ENCODE data around the gene DLD. TPM values are rescaled to one million over a fixed set of nuclear protein-coding genes. Genes with fewer than 3 reads are reported as not detected.
"Not testable (repeated sequence)": the region's sequence is repeated elsewhere in the genome, so short reads cannot be mapped to it uniquely, and the experiment has no call there.

DLD gene
- total RNA-seq, 1 experiment from 2014 or later: 65.8 TPM

GRCh38 chr7:107874111-107874510, 16.9 kb upstream of the DLD start:
- no peak for DNase-seq (ENCODE audit: low read depth)

- peak; percentile 78 for DNase-seq (ENCODE audit: low read depth)
Observed at GRCh38 chr7:107874605-107875446, 16.2 kb upstream of the DLD start.

GRCh38 chr7:107876916-107877315, 14.1 kb upstream of the DLD start:
- no peak for DNase-seq (ENCODE audit: low read depth)

GRCh38 chr7:107877731-107878382, 13.1 kb upstream of the DLD start:
- no peak for DNase-seq (ENCODE audit: low read depth)

GRCh38 chr7:107878636-107879035, 12.3 kb upstream of the DLD start:
- DNase-seq (ENCODE audit: low read depth): peak; percentile 44

GRCh38 chr7:107879400-107880035, 11.5 kb upstream of the DLD start:
- peak; percentile 74 for DNase-seq (ENCODE audit: low read depth)

GRCh38 chr7:107882766-107883165, 8.2 kb upstream of the DLD start:
- DNase-seq (ENCODE audit: low read depth): no peak

- no peak for DNase-seq (ENCODE audit: low read depth)
Observed at GRCh38 chr7:107884066-107884818, 6.7 kb upstream of the DLD start.

GRCh38 chr7:107887827-107888226, 3.2 kb upstream of the DLD start:
- DNase-seq (ENCODE audit: low read depth): not testable (repeated sequence)

GRCh38 chr7:107889992-107890391, 991 bp upstream of the DLD start:
- no peak for DNase-seq (ENCODE audit: low read depth)

- DNase-seq (ENCODE audit: low read depth): no peak
Observed at GRCh38 chr7:107890493-107890961, 456 bp upstream of the DLD start.

GRCh38 chr7:107891636-107892366, 818 bp downstream of the DLD start:
- no peak for DNase-seq (ENCODE audit: low read depth)

- not testable (repeated sequence) for DNase-seq (ENCODE audit: low read depth)
Observed at GRCh38 chr7:107892367-107892741, 1.4 kb downstream of the DLD start.

GRCh38 chr7:107898997-107899594, 8.1 kb downstream of the DLD start:
- no peak for DNase-seq (ENCODE audit: low read depth)

- DNase-seq (ENCODE audit: low read depth): no peak
Observed at GRCh38 chr7:107900496-107901015, 9.6 kb downstream of the DLD start.

- DNase-seq (ENCODE audit: low read depth): no peak
Observed at GRCh38 chr7:107902381-107902780, 11.4 kb downstream of the DLD start.

- no peak for DNase-seq (ENCODE audit: low read depth)
Observed at GRCh38 chr7:107907790-107908189, 16.8 kb downstream of the DLD start.

GRCh38 chr7:107909445-107909844, 18.5 kb downstream of the DLD start:
- DNase-seq (ENCODE audit: low read depth): no peak

- no peak for DNase-seq (ENCODE audit: low read depth)
Observed at GRCh38 chr7:107911981-107912380, 21.0 kb downstream of the DLD start.

- peak; percentile 15 for DNase-seq (ENCODE audit: low read depth)
Observed at GRCh38 chr7:107913851-107914250, 22.9 kb downstream of the DLD start.
